ENCODE data around the gene ANKS1A.

DNA sequence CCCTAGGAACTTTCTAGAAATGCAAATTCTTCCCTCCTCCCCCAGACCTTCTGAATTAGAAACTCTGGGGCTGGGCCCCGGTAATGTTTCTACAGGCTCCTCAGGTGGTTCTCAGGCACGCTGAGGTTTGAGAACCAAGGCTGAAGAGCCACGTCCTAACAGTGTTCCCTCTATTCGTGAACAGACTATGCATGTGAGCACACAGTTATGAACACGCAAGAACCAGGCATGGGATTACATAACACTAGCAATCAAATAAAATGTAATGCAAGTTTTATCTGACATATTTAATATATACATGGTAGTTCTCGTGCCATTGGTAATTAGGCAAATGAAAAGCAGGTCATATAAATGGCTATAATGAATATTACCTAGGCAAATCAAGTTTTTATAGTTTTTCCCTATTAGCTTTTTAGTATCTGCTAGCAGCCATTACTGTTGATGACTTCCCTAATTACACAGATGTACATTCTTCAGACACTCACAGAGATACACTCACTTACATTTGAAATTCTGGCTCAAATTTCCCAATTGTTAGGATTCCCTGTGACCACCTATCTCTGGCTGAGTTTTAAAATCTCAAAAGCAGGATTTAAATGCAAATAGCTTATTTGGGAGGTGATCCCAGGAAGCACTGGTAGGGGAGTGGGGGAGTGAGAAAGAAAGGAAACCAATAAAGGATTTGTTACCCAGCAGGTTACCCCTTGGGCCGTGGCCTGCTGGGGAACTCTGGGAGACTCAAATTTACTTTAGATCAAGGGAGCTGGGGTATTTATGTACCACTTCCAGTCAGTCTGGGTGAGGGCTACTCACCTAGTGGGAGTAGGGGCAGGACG is 148.0 kb downstream of the ANKS1A start:
- TF ChIP-seq, protein P1, sequence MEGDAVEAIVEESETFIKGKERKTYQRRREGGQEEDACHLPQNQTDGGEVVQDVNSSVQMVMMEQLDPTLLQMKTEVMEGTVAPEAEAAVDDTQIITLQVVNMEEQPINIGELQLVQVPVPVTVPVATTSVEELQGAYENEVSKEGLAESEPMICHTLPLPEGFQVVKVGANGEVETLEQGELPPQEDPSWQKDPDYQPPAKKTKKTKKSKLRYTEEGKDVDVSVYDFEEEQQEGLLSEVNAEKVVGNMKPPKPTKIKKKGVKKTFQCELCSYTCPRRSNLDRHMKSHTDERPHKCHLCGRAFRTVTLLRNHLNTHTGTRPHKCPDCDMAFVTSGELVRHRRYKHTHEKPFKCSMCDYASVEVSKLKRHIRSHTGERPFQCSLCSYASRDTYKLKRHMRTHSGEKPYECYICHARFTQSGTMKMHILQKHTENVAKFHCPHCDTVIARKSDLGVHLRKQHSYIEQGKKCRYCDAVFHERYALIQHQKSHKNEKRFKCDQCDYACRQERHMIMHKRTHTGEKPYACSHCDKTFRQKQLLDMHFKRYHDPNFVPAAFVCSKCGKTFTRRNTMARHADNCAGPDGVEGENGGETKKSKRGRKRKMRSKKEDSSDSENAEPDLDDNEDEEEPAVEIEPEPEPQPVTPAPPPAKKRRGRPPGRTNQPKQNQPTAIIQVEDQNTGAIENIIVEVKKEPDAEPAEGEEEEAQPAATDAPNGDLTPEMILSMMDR (conservative IDR thresholded peaks at IDR 0.05 in 1 of 2, IDR thresholded peaks at IDR 0.05 in 1 of 2; ENCODE audit: extremely low read depth in 1 of 2, insufficient read depth in 1 of 2, low read depth in 1 of 2, low read length in 2 of 2) = no peak
- TF ChIP-seq EZH2 (IDR thresholded peaks at IDR 0.05; ENCODE audit: borderline replicate concordance, low read length) = no peak

Measured in mammary epithelial cell (primary cell).